ENCODE measurements around the gene GLIS2.

Gene GLIS2

GRCh38 chr16:4273858-4274311, 42.0 kb upstream of the GLIS2 start:
- Histone ChIP-seq H3F3A (ENCODE audit: low read depth) (no peaks in the 10 kb centered on the region), H3K4me2 (ENCODE audit: low read depth, low read length, poor library complexity, severe bottlenecking) (peak overlapping the region; percentile 75), H3K9me3 (ENCODE audit: insufficient read depth, low read depth, low read length) (no peaks in the 10 kb centered on the region), H3K4me3 (ENCODE audit: low read length, poor library complexity, severe bottlenecking) (peak overlapping the region; percentile 95), H3K9me2 (replicated peaks; ENCODE audit: low read depth, low read length) (no peaks in the 10 kb centered on the region), H3K4me1 (ENCODE audit: insufficient read depth, low read length, poor library complexity, severe bottlenecking) (peaks cover 4% of the 10 kb centered on the region), H4K20me1 (ENCODE audit: insufficient read depth, low read length, poor library complexity, severe bottlenecking) (peaks cover 4% of the 10 kb centered on the region), H3K27me3 (ENCODE audit: insufficient read depth, low read length, poor library complexity, severe bottlenecking) (no peaks in the 10 kb centered on the region), H3K79me2 (ENCODE audit: insufficient read depth, low read length) (peaks cover 25% of the 10 kb centered on the region), H3K36me3 (ENCODE audit: insufficient read depth, low read length) (no peaks in the 10 kb centered on the region), H3K9ac (ENCODE audit: low read depth, low read length, poor library complexity, severe bottlenecking) (peak overlapping the region; percentile 72), H2AFZ (ENCODE audit: low read length) (peak overlapping the region; percentile 73)
- TF ChIP-seq CTCF (conservative IDR thresholded peaks at IDR 0.05; ENCODE audit: low read length) (no peak), EZH2phosphoT487 (IDR thresholded peaks at IDR 0.05; ENCODE audit: borderline replicate concordance) (no peak)

- H3K36me3 ChIP-seq (ENCODE audit: insufficient read depth, low read length), result no peaks in the 10 kb centered on the region
- no peak overlapping the region for H3K9ac ChIP-seq (ENCODE audit: low read depth, low read length, poor library complexity, severe bottlenecking)
- H4K20me1 ChIP-seq (ENCODE audit: insufficient read depth, low read length, poor library complexity, severe bottlenecking), result peaks cover 2% of the 10 kb centered on the region
- no peak overlapping the region for H3K4me2 ChIP-seq (ENCODE audit: low read depth, low read length, poor library complexity, severe bottlenecking)
- H3K4me3 ChIP-seq (ENCODE audit: low read length, poor library complexity, severe bottlenecking), result no peak overlapping the region
- no peaks in the 10 kb centered on the region for H3K9me3 ChIP-seq (ENCODE audit: insufficient read depth, low read depth, low read length)
- H3K79me2 ChIP-seq (ENCODE audit: insufficient read depth, low read length), result peaks cover 7% of the 10 kb centered on the region
- no peak for TF ChIP-seq CTCF (conservative IDR thresholded peaks at IDR 0.05; ENCODE audit: low read length)
- TF ChIP-seq EZH2phosphoT487 (IDR thresholded peaks at IDR 0.05; ENCODE audit: borderline replicate concordance), result no peak
- H2AFZ ChIP-seq (ENCODE audit: low read length), result no peak overlapping the region
- H3K4me1 ChIP-seq (ENCODE audit: insufficient read depth, low read length, poor library complexity, severe bottlenecking), result peaks cover 4% of the 10 kb centered on the region
- H3K9me2 ChIP-seq (replicated peaks; ENCODE audit: low read depth, low read length), result no peaks in the 10 kb centered on the region
- no peaks in the 10 kb centered on the region for H3F3A ChIP-seq (ENCODE audit: low read depth)
- no peaks in the 10 kb centered on the region for H3K27me3 ChIP-seq (ENCODE audit: insufficient read depth, low read length, poor library complexity, severe bottlenecking)
Measured at GRCh38 chr16:4275861-4276260, 40.0 kb upstream of the GLIS2 start.

GRCh38 chr16:4277987-4278513, 37.8 kb upstream of the GLIS2 start:
- Histone ChIP-seq H4K20me1 (ENCODE audit: insufficient read depth, low read length, poor library complexity, severe bottlenecking) (no peaks in the 10 kb centered on the region), H3K27me3 (ENCODE audit: insufficient read depth, low read length, poor library complexity, severe bottlenecking) (no peaks in the 10 kb centered on the region), H3K9ac (ENCODE audit: low read depth, low read length, poor library complexity, severe bottlenecking) (no peak overlapping the region), H3K4me1 (ENCODE audit: insufficient read depth, low read length, poor library complexity, severe bottlenecking) (no peaks in the 10 kb centered on the region), H3K9me3 (ENCODE audit: insufficient read depth, low read depth, low read length) (no peaks in the 10 kb centered on the region), H2AFZ (ENCODE audit: low read length) (no peak overlapping the region), H3F3A (ENCODE audit: low read depth) (no peaks in the 10 kb centered on the region), H3K79me2 (ENCODE audit: insufficient read depth, low read length) (no peaks in the 10 kb centered on the region), H3K36me3 (ENCODE audit: insufficient read depth, low read length) (no peaks in the 10 kb centered on the region), H3K4me2 (ENCODE audit: low read depth, low read length, poor library complexity, severe bottlenecking) (no peak overlapping the region), H3K9me2 (replicated peaks; ENCODE audit: low read depth, low read length) (no peaks in the 10 kb centered on the region), H3K4me3 (ENCODE audit: low read length, poor library complexity, severe bottlenecking) (no peak overlapping the region)
- TF ChIP-seq CTCF (conservative IDR thresholded peaks at IDR 0.05; ENCODE audit: low read length) (no peak), EZH2phosphoT487 (IDR thresholded peaks at IDR 0.05; ENCODE audit: borderline replicate concordance) (no peak)

All from Loucy (cell line).